NB4 (cell line): ENCODE data around the gene CALN1.

Experiments used
- CTCF ChIP-seq: IDR thresholded peaks from one replicate; pipeline ENCODE4 v1.5.1; 2012; ENCODE audit warnings: low read depth, low read length
- MYC ChIP-seq: IDR thresholded peaks from 2 replicates; pipeline ENCODE4 v1.6.1; 2011; ENCODE audit warnings: low read depth, low read length
- POLR2A ChIP-seq: IDR thresholded peaks from 2 replicates; pipeline ENCODE4 v1.6.1; 2011; ENCODE audit warnings: mild to moderate bottlenecking; ENCODE audit not compliant: insufficient read length; ENCODE audit errors: extremely low read depth

GRCh38 chr7:71871446-71871845 is 540.7 kb downstream of the CALN1 start:
- TF ChIP-seq CTCF (no peak), POLR2A (no peak), MYC (no peak)
